HepG2 (cell line): Measurements from ENCODE around the gene ZNF511. TPM values are rescaled to one million over a fixed set of nuclear protein-coding genes. Genes with fewer than 3 reads are reported as not detected.

ENCODE experiments used
- ATAC-seq: fragments of 200-7000 bp; cut with Tn5 transposase; 3 replicates; pipeline ENCODE4 v1.9.1; 2020; ENCODE audit warnings: mild to moderate bottlenecking, moderate library complexity
- BruUV-seq: library from RNA; stranded (reverse); fragments of 400-500 nt; replicated peaks from 2 replicates; lab custom pipeline; 2021; lab: Mats Ljungman, UMichigan
- CTCF ChIA-PET: fragments of 300-600 bp; formaldehyde crosslinking; extraction: SDS; loops from one replicate; lab custom pipeline; 2021; ENCODE audit warnings: low total read pairs, inconsistent platforms, low intra/inter-chr PET ratio; lab: Yijun Ruan, JAX
- POLR2A ChIA-PET: fragments of 350-600 bp; sonication (Branson Sonifier 250); formaldehyde crosslinking; loops from one replicate; lab custom pipeline; 2020; ENCODE audit warnings: antibody characterized with exemption, inconsistent platforms; lab: Yijun Ruan, JAX
- DNase-seq: peaks from one replicate; pipeline ENCODE4 v3.0.0-alpha.2; 2015; ENCODE audit warnings: low spot score
- FAIRE-seq: peaks from 3 replicates; lab custom pipeline; 2011; peaks lifted over from hg19 to GRCh38; lab: Jason Lieb, UNC
- H2AFZ ChIP-seq: one replicate; pipeline ENCODE4 v1.6.1; 2011; ENCODE audit warnings: low read length, inconsistent platforms
- H3K27ac ChIP-seq: fragments of 300-600 bp; 3 replicates; pipeline ENCODE4 v1.8.0; 2011; ENCODE audit warnings: mixed run types, mild to moderate bottlenecking, mixed read lengths, low read length, inconsistent platforms; ENCODE audit not compliant: insufficient read depth; ENCODE audit errors: extremely low read length
- H3K27me3 ChIP-seq, 2 experiments: fragments of 200-600 bp in 1 of 2; 2 replicates in 1 of 2; 3 replicates in 1 of 2; pipeline versions ENCODE4 v1.6.0 to v1.8.0; 2011; ENCODE audit warnings: low read length in 2 of 2, mild to moderate bottlenecking in 2 of 2, moderate library complexity in 2 of 2, inconsistent platforms in 1 of 2; ENCODE audit not compliant: insufficient read depth in 2 of 2, control insufficient read depth in 1 of 2
- H3K36me3 ChIP-seq, 2 experiments: fragments of 200-600 bp in 1 of 2; replicated peaks in 1 of 2; 2 replicates in 1 of 2; 3 replicates in 1 of 2; pipeline versions ENCODE4 v1.5.1 to v1.8.0; 2011; ENCODE audit warnings: low read length in 2 of 2, inconsistent platforms in 1 of 2; ENCODE audit not compliant: insufficient read depth in 2 of 2, control insufficient read depth in 1 of 2
- H3K4me1 ChIP-seq: 2 replicates; pipeline ENCODE4 v1.5.1; 2012; ENCODE audit warnings: low read length, inconsistent platforms; ENCODE audit not compliant: insufficient read depth
- H3K4me2 ChIP-seq: 2 replicates; pipeline ENCODE4 v1.6.0; 2011; ENCODE audit warnings: low read depth, low read length, inconsistent platforms
- H3K4me3 ChIP-seq, 3 experiments: fragments of 200-600 bp in 1 of 3; sonication (generic), shearing (Covaris generic) in 1 of 3; replicated peaks in 1 of 3; 2 replicates each; pipeline ENCODE4 v1.5.1; 2011 to 2016; ENCODE audit warnings: low read length in 3 of 3, inconsistent platforms in 2 of 3, low read depth in 2 of 3, mild to moderate bottlenecking in 2 of 3, control low read depth in 1 of 3, mixed read lengths in 1 of 3; ENCODE audit not compliant: insufficient read depth in 1 of 3
- H3K79me2 ChIP-seq: one replicate; pipeline ENCODE4 v1.6.1; 2011; ENCODE audit warnings: low read length, inconsistent platforms; ENCODE audit not compliant: insufficient read depth
- H3K9ac ChIP-seq: 2 replicates; pipeline ENCODE4 v1.6.0; 2011; ENCODE audit warnings: mild to moderate bottlenecking, low read depth, low read length, inconsistent platforms; ENCODE audit not compliant: insufficient read depth
- H3K9me3 ChIP-seq: 2 replicates; pipeline ENCODE4 v1.5.1; 2012; ENCODE audit warnings: mild to moderate bottlenecking, low read length
- H4K20me1 ChIP-seq: 2 replicates; pipeline ENCODE4 v1.6.0; 2011; ENCODE audit warnings: inconsistent platforms, mild to moderate bottlenecking, low read length, moderate library complexity; ENCODE audit not compliant: insufficient read depth
- ATRX ChIP-seq: sonication (generic); formaldehyde crosslinking; IDR thresholded peaks from 2 replicates; pipeline ENCODE4 v1.4.0; 2020; ENCODE audit warnings: missing genetic modification reagents, borderline replicate concordance
- CEBPG ChIP-seq: IDR thresholded peaks from 2 replicates; pipeline ENCODE4 v1.6.1; 2016
- MAX ChIP-seq: IDR thresholded peaks from 2 replicates; pipeline ENCODE4 v1.6.1; 2012; ENCODE audit warnings: inconsistent platforms
- NR1H2 ChIP-seq: sonication (generic); formaldehyde crosslinking; IDR thresholded peaks from 2 replicates; pipeline ENCODE4 v1.8.1; 2022; ENCODE audit warnings: low read depth, missing genetic modification reagents, borderline replicate concordance
- PAF1 ChIP-seq: IDR thresholded peaks from 2 replicates; pipeline ENCODE4 v1.6.1; 2016; ENCODE audit warnings: missing genetic modification reagents, missing compliant biosample characterization
- POLR2AphosphoS5 ChIP-seq: IDR thresholded peaks from 2 replicates; pipeline ENCODE4 v1.6.1; 2012; ENCODE audit warnings: low read depth, low read length
- POLR2G ChIP-seq: fragments of 200-400 bp; formaldehyde crosslinking; IDR thresholded peaks from 2 replicates; pipeline ENCODE4 v1.6.1; 2018; ENCODE audit warnings: mild to moderate bottlenecking, low read depth, low read length, moderate library complexity
- PRMT3 ChIP-seq: sonication (generic); formaldehyde crosslinking; IDR thresholded peaks from 2 replicates; pipeline ENCODE4 v1.8.1; 2022; ENCODE audit warnings: low read depth, mild to moderate bottlenecking, moderate library complexity, missing genetic modification reagents, borderline replicate concordance
- RBFOX2 ChIP-seq: fragments of 200-400 bp; formaldehyde crosslinking; IDR thresholded peaks from 2 replicates; pipeline ENCODE4 v1.6.1; 2017; ENCODE audit warnings: low read depth, mild to moderate bottlenecking, low read length
- RBM22 ChIP-seq: fragments of 200-400 bp; formaldehyde crosslinking; optimal IDR thresholded peaks from 2 replicates; pipeline ENCODE3; 2017; ENCODE audit warnings: mild to moderate bottlenecking, low read length, moderate library complexity
- RFXAP ChIP-seq: sonication (generic); formaldehyde crosslinking; IDR thresholded peaks from 2 replicates; pipeline ENCODE4 v1.4.0; 2020; ENCODE audit warnings: missing genetic modification reagents, borderline replicate concordance
- TEAD3 ChIP-seq: optimal IDR thresholded peaks from 2 replicates; pipeline ENCODE3; 2016; ENCODE audit warnings: borderline replicate concordance
- ZBTB2 ChIP-seq: sonication (generic); formaldehyde crosslinking; IDR thresholded peaks from 2 replicates; pipeline ENCODE4 v1.8.0; 2022; ENCODE audit warnings: low read depth, missing genetic modification reagents
- ZKSCAN1 ChIP-seq: fragments of 150-350 bp; IDR thresholded peaks from 2 replicates; pipeline ENCODE4 v1.6.1; 2014; ENCODE audit warnings: low read length
- ZKSCAN8 ChIP-seq: IDR thresholded peaks from 2 replicates; pipeline ENCODE4 v1.6.1; 2016; ENCODE audit warnings: borderline replicate concordance, missing genetic modification reagents, missing compliant biosample characterization
- ZNF253 ChIP-seq: sonication (generic); formaldehyde crosslinking; IDR thresholded peaks from 2 replicates; pipeline ENCODE4 v1.8.0; 2022; ENCODE audit warnings: mild to moderate bottlenecking, missing genetic modification reagents, borderline replicate concordance
- ZNF263 ChIP-seq: sonication (generic); formaldehyde crosslinking; IDR thresholded peaks from 2 replicates; pipeline ENCODE4 v1.4.0; 2020; ENCODE audit warnings: missing genetic modification reagents
- ZNF441 ChIP-seq: sonication (generic); formaldehyde crosslinking; IDR thresholded peaks from 2 replicates; pipeline ENCODE4 v1.7.0; 2021; ENCODE audit warnings: missing genetic modification reagents, borderline replicate concordance
- ZNF768 ChIP-seq: sonication (generic); formaldehyde crosslinking; IDR thresholded peaks from 2 replicates; pipeline ENCODE4 v1.4.0; 2020; ENCODE audit warnings: missing genetic modification reagents
- WGBS: methylation state at CpG from one replicate; pipeline ENCODE4 v1.1.6; 2017; ENCODE audit warnings: low lambda C conversion rate; 5-methylcytosine and 5-hydroxymethylcytosine counted together
- in situ Hi-C: cut with HindIII; loops from 2 replicates; pipeline ENCODE4 v1.10.0; 2017; ENCODE audit warnings: low pct_unique_long_range_greater_than_20kb; ENCODE audit not compliant: extremely low pct_ligation_motif_present
- intact Hi-C: fragments of 100-400 bp; cut with micrococcal nuclease; formaldehyde crosslinking; loops from one replicate; pipeline ENCODE4 v1.10.0; 2022; ENCODE audit not compliant: unreplicated experiment
- polyA plus RNA-seq, 8 experiments: library from polyadenylated mRNA; depleted of rRNA in 3 of 8; stranded (reverse) in 7 of 8; unstranded in 1 of 8; fragments of >200 nt; fragmentation: Illumina TruSeq in 4 of 8; extraction: Trizol in 4 of 8; gene quantifications; 2 replicates each; pipeline versions ENCODE4 v1.2.1 to v1.2.3, GENCODE V29; 2011 to 2016; ENCODE audit warnings: low read depth in 4 of 8, missing spikeins in 1 of 8, mixed read lengths in 1 of 8; ENCODE audit not compliant: insufficient read depth in 1 of 8
- total RNA-seq, 5 experiments: library from RNA; depleted of rRNA; stranded (reverse); fragments of >200 nt; fragmentation: Illumina TruSeq; extraction: Trizol; gene quantifications; 2 replicates each; pipeline ENCODE4 v1.2.3, GENCODE V29; 2016; ENCODE audit warnings: low read depth in 1 of 5
- TF ChIP-seq, protein P1 (sequence below): sonication (generic); formaldehyde crosslinking; IDR thresholded peaks from 2 replicates; pipeline ENCODE4 v1.9.0; 2021; ENCODE audit warnings: missing genetic modification reagents, mild to moderate bottlenecking, borderline replicate concordance
- TF ChIP-seq, protein P2 (sequence below): sonication (generic); formaldehyde crosslinking; IDR thresholded peaks from 2 replicates; pipeline ENCODE4 v1.5.1; 2020; ENCODE audit warnings: missing genetic modification reagents, mild to moderate bottlenecking, borderline replicate concordance

The ZNF511 gene
- total and polyA plus RNA-seq, 2 of the 13 experiments (the other 11 are each of a cell fraction or from before 2014, with no cell fraction given), result 35.6 to 66.4 TPM

DNA sequence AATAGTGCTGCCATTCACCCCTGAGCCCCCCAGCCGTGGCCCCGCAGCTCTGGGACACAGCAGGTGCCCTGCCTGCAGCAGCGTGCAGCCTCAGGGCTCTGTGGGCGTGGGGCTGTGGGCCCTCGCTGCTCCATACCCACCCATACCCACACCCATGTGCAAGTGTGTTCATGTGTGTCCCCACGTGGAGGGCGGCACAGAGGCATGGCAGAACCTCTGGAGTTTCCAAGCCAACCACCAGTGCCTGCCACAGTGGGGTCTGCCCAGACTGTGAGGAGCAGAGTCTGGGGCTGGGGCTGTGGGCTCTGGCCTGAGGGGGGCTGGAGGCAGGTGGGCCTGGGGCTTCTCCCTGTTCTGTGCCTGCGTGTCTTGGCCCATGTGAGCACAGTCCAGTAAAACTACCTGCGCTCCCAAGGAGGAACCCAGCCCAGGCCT, 40.9 kb downstream of the ZNF511 start:
- H3K36me3 ChIP-seq, result no peaks in the 10 kb centered on the region
- CTCF ChIA-PET, result no interaction called here
- 0 out of 2 replicates have a peak, but pooled peaks have one; percentile 19 for TF ChIP-seq POLR2G
- TF ChIP-seq ATRX, result no peak
- 0 out of 2 replicates have a peak, but pooled peaks have one; percentile 32 for TF ChIP-seq PRMT3 (CRISPR knock-in tag)
- TF ChIP-seq, protein P1, sequence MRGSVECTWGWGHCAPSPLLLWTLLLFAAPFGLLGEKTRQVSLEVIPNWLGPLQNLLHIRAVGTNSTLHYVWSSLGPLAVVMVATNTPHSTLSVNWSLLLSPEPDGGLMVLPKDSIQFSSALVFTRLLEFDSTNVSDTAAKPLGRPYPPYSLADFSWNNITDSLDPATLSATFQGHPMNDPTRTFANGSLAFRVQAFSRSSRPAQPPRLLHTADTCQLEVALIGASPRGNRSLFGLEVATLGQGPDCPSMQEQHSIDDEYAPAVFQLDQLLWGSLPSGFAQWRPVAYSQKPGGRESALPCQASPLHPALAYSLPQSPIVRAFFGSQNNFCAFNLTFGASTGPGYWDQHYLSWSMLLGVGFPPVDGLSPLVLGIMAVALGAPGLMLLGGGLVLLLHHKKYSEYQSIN, result no peak
- TF ChIP-seq ZNF441 (CRISPR knock-in tag), result no peak
- no peak for TF ChIP-seq NR1H2 (CRISPR knock-in tag)
- TF ChIP-seq RBFOX2, result peak; percentile 65; the same call in 1 of the 2 replicates
- no peak for TF ChIP-seq ZNF263
- TF ChIP-seq RFXAP (CRISPR knock-in tag), result no peak
- TF ChIP-seq ZBTB2 (CRISPR knock-in tag), result no peak
- TF ChIP-seq, protein P2, sequence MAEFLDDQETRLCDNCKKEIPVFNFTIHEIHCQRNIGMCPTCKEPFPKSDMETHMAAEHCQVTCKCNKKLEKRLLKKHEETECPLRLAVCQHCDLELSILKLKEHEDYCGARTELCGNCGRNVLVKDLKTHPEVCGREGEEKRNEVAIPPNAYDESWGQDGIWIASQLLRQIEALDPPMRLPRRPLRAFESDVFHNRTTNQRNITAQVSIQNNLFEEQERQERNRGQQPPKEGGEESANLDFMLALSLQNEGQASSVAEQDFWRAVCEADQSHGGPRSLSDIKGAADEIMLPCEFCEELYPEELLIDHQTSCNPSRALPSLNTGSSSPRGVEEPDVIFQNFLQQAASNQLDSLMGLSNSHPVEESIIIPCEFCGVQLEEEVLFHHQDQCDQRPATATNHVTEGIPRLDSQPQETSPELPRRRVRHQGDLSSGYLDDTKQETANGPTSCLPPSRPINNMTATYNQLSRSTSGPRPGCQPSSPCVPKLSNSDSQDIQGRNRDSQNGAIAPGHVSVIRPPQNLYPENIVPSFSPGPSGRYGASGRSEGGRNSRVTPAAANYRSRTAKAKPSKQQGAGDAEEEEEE (CRISPR knock-in tag), result no peak
- no peak for TF ChIP-seq ZNF253 (CRISPR knock-in tag)
- TF ChIP-seq CEBPG, result no peak
- TF ChIP-seq TEAD3 (CRISPR knock-in tag), result no peak
- TF ChIP-seq MAX, result peak; percentile 38; the same call in 1 of the 2 replicates
- no peak for TF ChIP-seq ZNF768 (CRISPR knock-in tag)
- TF ChIP-seq ZKSCAN8, result no peak
- no peak for TF ChIP-seq RBM22
- peak; percentile 9; the same call in 1 of the 2 replicates for TF ChIP-seq POLR2AphosphoS5
- TF ChIP-seq PAF1 (CRISPR knock-in tag), result 0 out of 2 replicates have a peak, but pooled peaks have one; percentile 20
- TF ChIP-seq ZKSCAN1, result no peak

More for the DNA sequence above, 40.9 kb downstream of the ZNF511 start:
- intact Hi-C loops (loop anchor here (1.0 kb wide), 1 partner anchor 21 kb away; no protein-coding TSS in a partner anchor), in situ Hi-C loops (no loop called here)
- Histone ChIP-seq H3K9ac (no peak overlapping the region), H3K27me3 (no peaks in the 10 kb centered on the region), H3K4me1 (peaks cover 49% of the 10 kb centered on the region), H3K27ac (no peak overlapping the region), H2AFZ (no peak overlapping the region), H3K79me2 (no peaks in the 10 kb centered on the region), H3K9me3 (no peaks in the 10 kb centered on the region), H3K4me3 (no peak overlapping the region), H4K20me1 (peaks cover 9% of the 10 kb centered on the region; the same call in 1 of the 2 replicates), H3K4me2 (no peak overlapping the region)
- no TSS peak for BruUV-seq
- DNase-seq (no peak), ATAC-seq (no peak), FAIRE-seq (no peak)
- WGBS, result 85% methylated on average over 3 of the region's 9 CpGs
- POLR2A ChIA-PET, result no interaction called here
